Fibroblast of pulmonary artery (primary cell): Measurements from ENCODE around the gene MRC2.

Experiments used
- DNase-seq: peaks from one replicate; pipeline ENCODE4 v3.0.0-alpha.2; 2010; ENCODE audit warnings: low read depth
- H3K4me3 ChIP-seq: replicated peaks from 2 replicates; pipeline ENCODE4 v1.5.1; 2011; ENCODE audit warnings: low read depth, mild to moderate bottlenecking, control low read depth, low read length, moderate library complexity
- TF ChIP-seq, protein P1 (sequence below): IDR thresholded peaks from 2 replicates; pipeline ENCODE4 v1.5.1; 2011; ENCODE audit warnings: mild to moderate bottlenecking, control low read depth, low read length, inconsistent platforms; ENCODE audit errors: missing control alignments

MRC2 gene

GRCh38 chr17:62664336-62665120, 37.1 kb downstream of the MRC2 start:
- DNase-seq: no peak
- H3K4me3 ChIP-seq: no peak overlapping the region
- TF ChIP-seq, protein P1, sequence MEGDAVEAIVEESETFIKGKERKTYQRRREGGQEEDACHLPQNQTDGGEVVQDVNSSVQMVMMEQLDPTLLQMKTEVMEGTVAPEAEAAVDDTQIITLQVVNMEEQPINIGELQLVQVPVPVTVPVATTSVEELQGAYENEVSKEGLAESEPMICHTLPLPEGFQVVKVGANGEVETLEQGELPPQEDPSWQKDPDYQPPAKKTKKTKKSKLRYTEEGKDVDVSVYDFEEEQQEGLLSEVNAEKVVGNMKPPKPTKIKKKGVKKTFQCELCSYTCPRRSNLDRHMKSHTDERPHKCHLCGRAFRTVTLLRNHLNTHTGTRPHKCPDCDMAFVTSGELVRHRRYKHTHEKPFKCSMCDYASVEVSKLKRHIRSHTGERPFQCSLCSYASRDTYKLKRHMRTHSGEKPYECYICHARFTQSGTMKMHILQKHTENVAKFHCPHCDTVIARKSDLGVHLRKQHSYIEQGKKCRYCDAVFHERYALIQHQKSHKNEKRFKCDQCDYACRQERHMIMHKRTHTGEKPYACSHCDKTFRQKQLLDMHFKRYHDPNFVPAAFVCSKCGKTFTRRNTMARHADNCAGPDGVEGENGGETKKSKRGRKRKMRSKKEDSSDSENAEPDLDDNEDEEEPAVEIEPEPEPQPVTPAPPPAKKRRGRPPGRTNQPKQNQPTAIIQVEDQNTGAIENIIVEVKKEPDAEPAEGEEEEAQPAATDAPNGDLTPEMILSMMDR: no peak

DNA sequence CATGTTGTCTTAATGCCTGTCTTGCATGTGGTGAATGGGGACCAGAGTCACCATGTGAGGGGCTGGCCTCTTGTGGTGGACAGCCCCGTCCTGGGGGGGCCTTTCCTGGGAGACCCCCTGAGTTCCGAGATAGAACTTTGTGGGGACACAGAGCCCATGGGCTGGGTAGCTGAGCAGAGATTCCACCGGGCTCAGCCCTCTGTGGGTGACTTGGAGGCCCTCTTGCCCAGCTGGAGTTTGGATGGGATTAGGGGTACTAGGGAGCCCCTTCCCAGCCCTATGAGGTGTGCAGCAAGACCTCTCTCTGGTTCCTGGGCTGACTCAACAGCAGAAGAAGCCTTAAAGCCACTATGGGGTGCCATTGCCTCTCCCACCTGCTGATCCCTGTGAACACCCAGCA, 38.1 kb downstream of the MRC2 start:
- DNase-seq: no peak
- TF ChIP-seq, protein P1: no peak

GRCh38 chr17:62666061-62666800, 38.8 kb downstream of the MRC2 start:
- TF ChIP-seq, protein P1: no peak
- H3K4me3 ChIP-seq: no peak overlapping the region
- no peak for DNase-seq

More for the DNA sequence above, 38.1 kb downstream of the MRC2 start:
- H3K4me3 ChIP-seq: no peak overlapping the region

DNA sequence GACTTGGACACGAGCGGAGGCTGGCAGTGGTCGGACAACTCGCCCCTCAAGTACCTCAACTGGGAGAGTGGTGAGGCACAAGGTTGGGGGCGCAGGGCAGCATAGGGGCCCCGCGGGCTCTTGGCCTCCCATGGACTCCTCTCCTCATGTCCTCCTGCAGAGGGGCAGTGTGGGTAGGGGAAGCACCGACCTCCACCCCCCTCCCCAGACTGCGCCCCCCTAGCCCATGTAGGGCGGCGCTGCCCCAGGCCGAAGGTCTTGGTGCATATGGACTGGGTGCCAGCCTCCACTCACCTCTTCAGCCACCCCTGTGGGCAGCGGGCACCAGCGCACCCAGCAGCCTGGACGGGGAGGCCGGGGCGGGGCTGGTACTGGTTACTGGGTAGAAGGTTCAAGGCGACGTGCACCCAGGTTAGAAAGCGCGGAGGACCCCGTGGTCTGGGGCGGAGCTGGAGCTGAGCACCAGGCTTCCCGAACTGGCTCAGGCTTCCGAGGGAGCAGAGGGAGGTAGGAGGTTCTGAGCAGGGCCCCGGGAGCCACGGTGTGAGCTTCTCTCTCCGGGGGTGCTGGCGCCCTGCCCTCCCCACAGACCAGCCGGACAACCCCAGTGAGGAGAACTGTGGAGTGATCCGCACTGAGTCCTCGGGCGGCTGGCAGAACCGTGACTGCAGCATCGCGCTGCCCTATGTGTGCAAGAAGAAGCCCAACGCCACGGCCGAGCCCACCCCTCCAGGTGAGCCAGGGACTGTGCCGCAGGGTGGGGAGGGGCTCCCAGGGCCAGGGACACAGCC, 39.5 kb downstream of the MRC2 start:
- DNase-seq: no peak
- TF ChIP-seq, protein P1: no peak
- H3K4me3 ChIP-seq: no peak overlapping the region

- no peak overlapping the region for H3K4me3 ChIP-seq
- TF ChIP-seq, protein P1: no peak
- DNase-seq: no peak
Observed at GRCh38 chr17:62668091-62668804, 40.8 kb downstream of the MRC2 start.

DNA sequence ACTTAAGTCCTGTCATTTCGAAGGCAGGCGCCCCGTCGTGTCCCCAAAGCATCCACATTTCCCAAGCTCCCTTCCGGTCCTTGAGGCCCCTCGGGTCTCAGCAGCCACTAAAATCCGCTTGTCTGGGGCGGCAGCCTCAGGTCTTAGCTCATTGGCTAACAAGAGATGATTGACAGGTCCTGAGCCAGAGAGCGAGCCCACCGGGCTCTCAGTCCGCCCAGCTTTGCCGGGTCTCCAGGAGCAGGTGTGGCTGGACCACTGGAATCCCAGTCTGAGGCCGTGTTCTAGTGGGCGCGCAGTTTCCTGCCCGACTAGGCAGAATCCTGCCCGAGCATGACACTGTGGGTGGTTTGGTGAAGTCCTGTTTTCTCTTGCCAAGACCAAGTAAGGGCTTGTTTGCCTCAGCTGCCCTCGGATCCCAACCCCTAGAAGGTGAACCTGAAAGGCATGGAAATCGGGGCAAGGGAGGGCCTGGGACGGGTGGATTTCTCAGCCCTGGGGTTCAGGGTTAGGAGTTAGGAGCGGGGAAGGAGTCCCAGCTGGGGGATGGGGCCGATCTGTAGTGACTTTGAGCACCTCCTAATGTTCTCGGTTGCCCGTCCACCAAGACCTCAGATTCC, 42.8 kb downstream of the MRC2 start:
- TF ChIP-seq, protein P1: no peak
- no peak overlapping the region for H3K4me3 ChIP-seq
- DNase-seq: no peak
